ENCODE results near the gene MDH1. TPM values are rescaled to one million over a fixed set of nuclear protein-coding genes. Genes with fewer than 3 reads are reported as not detected.

Gene MDH1
- total RNA-seq, 2 donors from 2014 or later: 89.3 to 95.7 TPM

Other genes starting within 250 kb of the MDH1 start
- 10 to 100 TPM; 11.6 to 12.9 TPM for gene WDPCP, start 486 bp upstream of the MDH1 start, total RNA-seq

All from T-helper 17 cell (primary cell).